Measurements from ENCODE around the gene SMOC2.

Gene SMOC2

GRCh38 chr6:168662301-168662936 lies 221.4 kb downstream of the SMOC2 start:
- Mint-ChIP-seq H3K4me1 (ENCODE audit: low read depth) (no peaks in the 10 kb centered on the region), H3K9me3 (peaks cover 14% of the 10 kb centered on the region), H3K27ac (no peak overlapping the region), H3K4me3 (no peak overlapping the region), H3K27me3 (ENCODE audit: low read depth) (no peaks in the 10 kb centered on the region), H3K36me3 (ENCODE audit: low read depth) (no peaks in the 10 kb centered on the region)
- DNase-seq (ENCODE audit: low spot score), result no peak

- Mint-ChIP-seq H3K36me3 (ENCODE audit: low read depth) (no peaks in the 10 kb centered on the region), H3K9me3 (peaks cover 14% of the 10 kb centered on the region), H3K27ac (no peak overlapping the region), H3K27me3 (ENCODE audit: low read depth) (no peaks in the 10 kb centered on the region), H3K4me1 (ENCODE audit: low read depth) (no peaks in the 10 kb centered on the region), H3K4me3 (no peak overlapping the region)
- no peak for DNase-seq (ENCODE audit: low spot score)
Observed at GRCh38 chr6:168663041-168663440, 222.1 kb downstream of the SMOC2 start.

- Mint-ChIP-seq H3K27ac (no peak overlapping the region), H3K27me3 (ENCODE audit: low read depth) (no peaks in the 10 kb centered on the region), H3K4me3 (no peak overlapping the region), H3K9me3 (peaks cover under 1% of the 10 kb centered on the region), H3K36me3 (ENCODE audit: low read depth) (no peaks in the 10 kb centered on the region), H3K4me1 (ENCODE audit: low read depth) (no peaks in the 10 kb centered on the region)
- DNase-seq (ENCODE audit: low spot score), result no peak
Observed at GRCh38 chr6:168664956-168665355, 224.0 kb downstream of the SMOC2 start.

- no peaks in the 10 kb centered on the region for H3K4me1 Mint-ChIP-seq (ENCODE audit: low read depth)
- no peak for DNase-seq (ENCODE audit: low spot score)
- H3K4me3 Mint-ChIP-seq, result no peak overlapping the region
- no peak overlapping the region for H3K27ac Mint-ChIP-seq
- H3K36me3 Mint-ChIP-seq (ENCODE audit: low read depth), result no peaks in the 10 kb centered on the region
- H3K9me3 Mint-ChIP-seq, result no peaks in the 10 kb centered on the region
- H3K27me3 Mint-ChIP-seq (ENCODE audit: low read depth), result no peaks in the 10 kb centered on the region
Observed at GRCh38 chr6:168666170-168666569, 225.2 kb downstream of the SMOC2 start.

- H3K9me3 Mint-ChIP-seq, result no peaks in the 10 kb centered on the region
- no peak overlapping the region for H3K4me3 Mint-ChIP-seq
- H3K36me3 Mint-ChIP-seq (ENCODE audit: low read depth), result no peaks in the 10 kb centered on the region
- no peak for DNase-seq (ENCODE audit: low spot score)
- H3K27me3 Mint-ChIP-seq (ENCODE audit: low read depth), result no peaks in the 10 kb centered on the region
- H3K27ac Mint-ChIP-seq, result no peak overlapping the region
- H3K4me1 Mint-ChIP-seq (ENCODE audit: low read depth), result no peaks in the 10 kb centered on the region
Observed at GRCh38 chr6:168666699-168667427, 225.9 kb downstream of the SMOC2 start.

- no peaks in the 10 kb centered on the region for H3K36me3 Mint-ChIP-seq (ENCODE audit: low read depth)
- no peak overlapping the region for H3K27ac Mint-ChIP-seq
- no peaks in the 10 kb centered on the region for H3K9me3 Mint-ChIP-seq
- no peak for DNase-seq (ENCODE audit: low spot score)
- no peaks in the 10 kb centered on the region for H3K27me3 Mint-ChIP-seq (ENCODE audit: low read depth)
- no peaks in the 10 kb centered on the region for H3K4me1 Mint-ChIP-seq (ENCODE audit: low read depth)
- no peak overlapping the region for H3K4me3 Mint-ChIP-seq
Observed at GRCh38 chr6:168667428-168667805, 226.4 kb downstream of the SMOC2 start.

- DNase-seq (ENCODE audit: low spot score), result no peak
- Mint-ChIP-seq H3K4me1 (ENCODE audit: low read depth) (no peaks in the 10 kb centered on the region), H3K4me3 (no peak overlapping the region), H3K27ac (no peak overlapping the region), H3K36me3 (ENCODE audit: low read depth) (no peaks in the 10 kb centered on the region), H3K27me3 (ENCODE audit: low read depth) (no peaks in the 10 kb centered on the region), H3K9me3 (no peaks in the 10 kb centered on the region)
Observed at GRCh38 chr6:168670401-168670985, 229.5 kb downstream of the SMOC2 start.

GRCh38 chr6:168671028-168671862 lies 230.3 kb downstream of the SMOC2 start:
- no peak overlapping the region for H3K27ac Mint-ChIP-seq
- no peak overlapping the region for H3K4me3 Mint-ChIP-seq
- DNase-seq (ENCODE audit: low spot score), result no peak
- H3K36me3 Mint-ChIP-seq (ENCODE audit: low read depth), result no peaks in the 10 kb centered on the region
- no peaks in the 10 kb centered on the region for H3K4me1 Mint-ChIP-seq (ENCODE audit: low read depth)
- H3K9me3 Mint-ChIP-seq, result no peaks in the 10 kb centered on the region
- H3K27me3 Mint-ChIP-seq (ENCODE audit: low read depth), result no peaks in the 10 kb centered on the region

GRCh38 chr6:168671863-168672546 lies 231.0 kb downstream of the SMOC2 start:
- no peak for DNase-seq (ENCODE audit: low spot score)
- H3K9me3 Mint-ChIP-seq, result no peaks in the 10 kb centered on the region
- H3K27ac Mint-ChIP-seq, result no peak overlapping the region
- no peak overlapping the region for H3K4me3 Mint-ChIP-seq
- H3K36me3 Mint-ChIP-seq (ENCODE audit: low read depth), result no peaks in the 10 kb centered on the region
- H3K27me3 Mint-ChIP-seq (ENCODE audit: low read depth), result no peaks in the 10 kb centered on the region
- no peaks in the 10 kb centered on the region for H3K4me1 Mint-ChIP-seq (ENCODE audit: low read depth)

- H3K36me3 Mint-ChIP-seq (ENCODE audit: low read depth), result no peaks in the 10 kb centered on the region
- no peaks in the 10 kb centered on the region for H3K9me3 Mint-ChIP-seq
- no peak overlapping the region for H3K4me3 Mint-ChIP-seq
- H3K4me1 Mint-ChIP-seq (ENCODE audit: low read depth), result no peaks in the 10 kb centered on the region
- H3K27me3 Mint-ChIP-seq (ENCODE audit: low read depth), result no peaks in the 10 kb centered on the region
- H3K27ac Mint-ChIP-seq, result no peak overlapping the region
- DNase-seq (ENCODE audit: low spot score), result no peak
Observed at GRCh38 chr6:168674595-168674994, 233.6 kb downstream of the SMOC2 start.

GRCh38 chr6:168675375-168675774 lies 234.4 kb downstream of the SMOC2 start:
- Mint-ChIP-seq H3K4me3 (no peak overlapping the region), H3K27ac (no peak overlapping the region), H3K27me3 (ENCODE audit: low read depth) (no peaks in the 10 kb centered on the region), H3K4me1 (ENCODE audit: low read depth) (no peaks in the 10 kb centered on the region), H3K36me3 (ENCODE audit: low read depth) (no peaks in the 10 kb centered on the region), H3K9me3 (no peaks in the 10 kb centered on the region)
- DNase-seq (ENCODE audit: low spot score), result no peak

GRCh38 chr6:168675933-168676551 lies 235.1 kb downstream of the SMOC2 start:
- Mint-ChIP-seq H3K4me1 (ENCODE audit: low read depth) (no peaks in the 10 kb centered on the region), H3K27me3 (ENCODE audit: low read depth) (no peaks in the 10 kb centered on the region), H3K36me3 (ENCODE audit: low read depth) (no peaks in the 10 kb centered on the region), H3K27ac (no peak overlapping the region), H3K4me3 (no peak overlapping the region), H3K9me3 (no peaks in the 10 kb centered on the region)
- no peak for DNase-seq (ENCODE audit: low spot score)

GRCh38 chr6:168676552-168677322 lies 235.8 kb downstream of the SMOC2 start:
- no peaks in the 10 kb centered on the region for H3K9me3 Mint-ChIP-seq
- no peaks in the 10 kb centered on the region for H3K4me1 Mint-ChIP-seq (ENCODE audit: low read depth)
- DNase-seq (ENCODE audit: low spot score), result no peak
- H3K27ac Mint-ChIP-seq, result no peak overlapping the region
- no peaks in the 10 kb centered on the region for H3K36me3 Mint-ChIP-seq (ENCODE audit: low read depth)
- H3K27me3 Mint-ChIP-seq (ENCODE audit: low read depth), result no peaks in the 10 kb centered on the region
- H3K4me3 Mint-ChIP-seq, result no peak overlapping the region
